SK-MEL-5 (cell line): ENCODE data around the gene GSG1L. TPM values are rescaled to one million over a fixed set of nuclear protein-coding genes. Genes with fewer than 3 reads are reported as not detected.
"Not testable (repeated sequence)": the region's sequence is repeated elsewhere in the genome, so short reads cannot be mapped to it uniquely, and the experiment has no call there.

ENCODE experiments used
- DNase-seq: peaks from one replicate; pipeline ENCODE4 v3.0.0-alpha.2; 2016; ENCODE audit warnings: low read depth, low spot score
- in situ Hi-C: cut with HindIII; loops from 2 replicates; pipeline ENCODE4 v1.10.0; 2016; ENCODE audit warnings: low sequenced_read_pairs, high pct_unique_total_duplicates, low pct_unique_long_range_greater_than_20kb
- total RNA-seq: library from RNA; depleted of rRNA; stranded (reverse); fragments of >200 nt; shearing (Covaris generic); gene quantifications from 2 replicates; pipeline ENCODE4 v1.2.3, GENCODE V29; 2014

Gene GSG1L
- total RNA-seq, 1 experiment from 2014 or later = not detected

GRCh38 chr16:28003923-28004322 lies 59.6 kb downstream of the GSG1L start:
- in situ Hi-C loops = no loop called here
- no peak for DNase-seq

- no peak for DNase-seq
- in situ Hi-C loops = no loop called here
Measured at GRCh38 chr16:28003021-28003865, 60.3 kb downstream of the GSG1L start.

- in situ Hi-C loops = no loop called here
- no peak for DNase-seq
Measured at GRCh38 chr16:28001642-28002041, 61.9 kb downstream of the GSG1L start.

GRCh38 chr16:28001184-28001583 lies 62.3 kb downstream of the GSG1L start:
- in situ Hi-C loops = no loop called here
- no peak for DNase-seq

GRCh38 chr16:28000314-28001169 lies 63.0 kb downstream of the GSG1L start:
- in situ Hi-C loops = no loop called here
- DNase-seq = no peak

- DNase-seq = no peak
- in situ Hi-C loops = no loop called here
Measured at GRCh38 chr16:27999687-28000086, 63.8 kb downstream of the GSG1L start.

GRCh38 chr16:27995378-27995777 lies 68.1 kb downstream of the GSG1L start:
- in situ Hi-C loops = no loop called here
- DNase-seq = no peak

GRCh38 chr16:27994686-27995085 lies 68.8 kb downstream of the GSG1L start:
- DNase-seq = no peak
- in situ Hi-C loops = no loop called here

- in situ Hi-C loops = no loop called here
Measured at GRCh38 chr16:27993587-27993986, 69.9 kb downstream of the GSG1L start.

GRCh38 chr16:27991876-27992275 lies 71.6 kb downstream of the GSG1L start:
- in situ Hi-C loops = no loop called here

More at GRCh38 chr16:27993587-27993986, 69.9 kb downstream of the GSG1L start:
- no peak for DNase-seq

GRCh38 chr16:27985981-27986380 lies 77.5 kb downstream of the GSG1L start:
- DNase-seq = no peak
- in situ Hi-C loops = no loop called here

More at GRCh38 chr16:27991876-27992275, 71.6 kb downstream of the GSG1L start:
- no peak for DNase-seq

GRCh38 chr16:27984121-27984520 lies 79.4 kb downstream of the GSG1L start:
- in situ Hi-C loops = no loop called here

GRCh38 chr16:27983244-27983643 lies 80.3 kb downstream of the GSG1L start:
- in situ Hi-C loops = no loop called here
- no peak for DNase-seq

More at GRCh38 chr16:27984121-27984520, 79.4 kb downstream of the GSG1L start:
- DNase-seq = no peak

GRCh38 chr16:27982184-27982583 lies 81.3 kb downstream of the GSG1L start:
- DNase-seq = no peak
- in situ Hi-C loops = no loop called here

GRCh38 chr16:27980919-27981700 lies 82.4 kb downstream of the GSG1L start:
- in situ Hi-C loops = no loop called here

GRCh38 chr16:27980076-27980775 lies 83.3 kb downstream of the GSG1L start:
- peak; percentile 11 for DNase-seq
- in situ Hi-C loops = no loop called here

More at GRCh38 chr16:27980919-27981700, 82.4 kb downstream of the GSG1L start:
- DNase-seq = no peak

GRCh38 chr16:27979668-27980067 lies 83.8 kb downstream of the GSG1L start:
- in situ Hi-C loops = not testable (repeated sequence)

More at GRCh38 chr16:27979668-27980067, 83.8 kb downstream of the GSG1L start:
- DNase-seq = not testable (repeated sequence)
